ENCODE data around the gene TMEM86B.
"Not testable (repeated sequence)": the region's sequence is repeated elsewhere in the genome, so short reads cannot be mapped to it uniquely, and the experiment has no call there.

Gene TMEM86B

GRCh38 chr19:55220525-55220924 lies 8.0 kb downstream of the TMEM86B start:
- ATAC-seq: no peak

- ATAC-seq: peak; percentile 67 to 73
These were observed 11.9 kb downstream of the TMEM86B start for GRCh38 chr19:55216461-55217198.

- ATAC-seq: no peak
These were observed 15.0 kb downstream of the TMEM86B start for GRCh38 chr19:55213547-55213946.

- ATAC-seq: peak in 1 of 2 donors; percentile 37
These were observed 16.1 kb downstream of the TMEM86B start for GRCh38 chr19:55212447-55212846.

- no peak for ATAC-seq
These were observed 18.7 kb downstream of the TMEM86B start for GRCh38 chr19:55209693-55210472.

GRCh38 chr19:55208880-55209692 lies 19.5 kb downstream of the TMEM86B start, which contains the start of gene PTPRH:
TSS of gene PTPRH (minus strand) at chr19:55209501. CDS start at chr19:55209433, 68 bp downstream.
- ATAC-seq: no peak

- peak; percentile 69 to 78 for ATAC-seq
These were observed 21.7 kb downstream of the TMEM86B start for GRCh38 chr19:55206664-55207500.

- not testable (repeated sequence) for ATAC-seq
These were observed 26.4 kb downstream of the TMEM86B start for GRCh38 chr19:55202199-55202598.

- ATAC-seq: no peak
These were observed 28.9 kb downstream of the TMEM86B start for GRCh38 chr19:55199620-55200204.

GRCh38 chr19:55198651-55199050 lies 29.9 kb downstream of the TMEM86B start:
- ATAC-seq: no peak

- ATAC-seq: no peak
These were observed 31.0 kb downstream of the TMEM86B start for GRCh38 chr19:55197528-55197927.

- ATAC-seq: no peak
These were observed 31.8 kb downstream of the TMEM86B start for GRCh38 chr19:55196803-55197202.

GRCh38 chr19:55193481-55193880 lies 35.1 kb downstream of the TMEM86B start:
- ATAC-seq: no peak

GRCh38 chr19:55189403-55189835 lies 39.1 kb downstream of the TMEM86B start:
- no peak for ATAC-seq

GRCh38 chr19:55188625-55189024 lies 39.9 kb downstream of the TMEM86B start:
- ATAC-seq: no peak

GRCh38 chr19:55186080-55186479 lies 42.5 kb downstream of the TMEM86B start:
- ATAC-seq: no peak

- ATAC-seq: no peak
These were observed 46.8 kb downstream of the TMEM86B start for GRCh38 chr19:55181740-55182139.

GRCh38 chr19:55179606-55180484 lies 48.7 kb downstream of the TMEM86B start, which contains the start of gene SYT5:
TSS of gene SYT5 (minus strand) at chr19:55180289. CDS start at chr19:55179041, 1,248 bp downstream.
- ATAC-seq: peak; percentile 46 to 53

GRCh38 chr19:55178781-55179599 lies 49.6 kb downstream of the TMEM86B start:
- peak; percentile 86 to 90 for ATAC-seq

Data from activated CD4-positive, CD25-positive, alpha-beta regulatory T cell treated with anti-CD3 and anti-CD28 coated beads, Interleukin-2, amount 50 U/mL, for 24 hours (primary cell).